Measurements from ENCODE around the gene NADSYN1. TPM values are rescaled to one million over a fixed set of nuclear protein-coding genes. Genes with fewer than 3 reads are reported as not detected.

The NADSYN1 gene
- polyA plus RNA-seq, 1 experiment: 63.6 TPM

- no peak for DNase-seq (ENCODE audit: low read depth)
- Histone ChIP-seq H3K27me3 (ENCODE audit: control insufficient read depth, insufficient read depth, low read length) (peaks cover 4% of the 10 kb centered on the region), H3K36me3 (ENCODE audit: control insufficient read depth, insufficient read depth, low read length) (no peaks in the 10 kb centered on the region), H3K4me3 (ENCODE audit: low read depth, low read length) (no peak overlapping the region)
- POLR2A ChIA-PET: no interaction called here
- no peak for TF ChIP-seq CTCF (IDR thresholded peaks at IDR 0.05; ENCODE audit: insufficient read depth, low read depth, low read length)
- CTCF ChIA-PET: no interaction called here
These were observed 29.7 kb upstream of the NADSYN1 start for GRCh38 chr11:71423181-71423790.

- ChIA-PET POLR2A (no interaction called here), CTCF (interaction anchor here (1.2 to 1.3 kb wide), 2 partner anchors 8 to 610 kb away, joined by 3 to 4 read pairs; no protein-coding TSS in a partner anchor)
- TF ChIP-seq CTCF (IDR thresholded peaks at IDR 0.05; ENCODE audit: insufficient read depth, low read depth, low read length): no peak
- peaks cover 2% of the 10 kb centered on the region for H3K27me3 ChIP-seq (ENCODE audit: control insufficient read depth, insufficient read depth, low read length)
- DNase-seq (ENCODE audit: low read depth): no peak
- H3K4me3 ChIP-seq (ENCODE audit: low read depth, low read length): no peak overlapping the region
- no peaks in the 10 kb centered on the region for H3K36me3 ChIP-seq (ENCODE audit: control insufficient read depth, insufficient read depth, low read length)
These were observed 27.6 kb upstream of the NADSYN1 start for GRCh38 chr11:71425409-71425808.

GRCh38 chr11:71425860-71426259 lies 27.1 kb upstream of the NADSYN1 start:
- ChIA-PET CTCF (interaction anchor here (1.2 to 1.3 kb wide), 2 partner anchors 9 to 611 kb away, joined by 3 to 4 read pairs; no protein-coding TSS in a partner anchor), POLR2A (no interaction called here)
- TF ChIP-seq CTCF (IDR thresholded peaks at IDR 0.05; ENCODE audit: insufficient read depth, low read depth, low read length): no peak
- Histone ChIP-seq H3K36me3 (ENCODE audit: control insufficient read depth, insufficient read depth, low read length) (no peaks in the 10 kb centered on the region), H3K27me3 (ENCODE audit: control insufficient read depth, insufficient read depth, low read length) (peaks cover 2% of the 10 kb centered on the region), H3K4me3 (ENCODE audit: low read depth, low read length) (no peak overlapping the region)
- DNase-seq (ENCODE audit: low read depth): no peak

GRCh38 chr11:71426413-71426812 lies 26.6 kb upstream of the NADSYN1 start:
- peaks cover 2% of the 10 kb centered on the region for H3K27me3 ChIP-seq (ENCODE audit: control insufficient read depth, insufficient read depth, low read length)
- TF ChIP-seq CTCF (IDR thresholded peaks at IDR 0.05; ENCODE audit: insufficient read depth, low read depth, low read length): no peak
- ChIA-PET POLR2A (no interaction called here), CTCF (interaction anchor here (1.2 to 1.3 kb wide), 2 partner anchors 9 to 611 kb away, joined by 3 to 4 read pairs; no protein-coding TSS in a partner anchor)
- no peaks in the 10 kb centered on the region for H3K36me3 ChIP-seq (ENCODE audit: control insufficient read depth, insufficient read depth, low read length)
- no peak for DNase-seq (ENCODE audit: low read depth)
- H3K4me3 ChIP-seq (ENCODE audit: low read depth, low read length): no peak overlapping the region

- ChIA-PET CTCF (no interaction called here), POLR2A (no interaction called here)
- no peak for DNase-seq (ENCODE audit: low read depth)
- no peak for TF ChIP-seq CTCF (IDR thresholded peaks at IDR 0.05; ENCODE audit: insufficient read depth, low read depth, low read length)
- Histone ChIP-seq H3K4me3 (ENCODE audit: low read depth, low read length) (no peak overlapping the region), H3K36me3 (ENCODE audit: control insufficient read depth, insufficient read depth, low read length) (no peaks in the 10 kb centered on the region), H3K27me3 (ENCODE audit: control insufficient read depth, insufficient read depth, low read length) (peaks cover 2% of the 10 kb centered on the region)
These were observed 24.1 kb upstream of the NADSYN1 start for GRCh38 chr11:71428861-71429435.
